Measurements from ENCODE around the gene USP32. TPM values are rescaled to one million over a fixed set of nuclear protein-coding genes. Genes with fewer than 3 reads are reported as not detected.
"Not testable (repeated sequence)": the region's sequence is repeated elsewhere in the genome, so short reads cannot be mapped to it uniquely, and the experiment has no call there.

The USP32 gene
- total RNA-seq, 1 donor from 2014 or later = 32.1 TPM

- intact Hi-C loops (cut with DNase I) = no loop called here
- no peak for DNase-seq (ENCODE audit: low spot score)
Measured at GRCh38 chr17:60315650-60316049, 76.3 kb downstream of the USP32 start.

GRCh38 chr17:60314900-60315299, 77.0 kb downstream of the USP32 start:
- intact Hi-C loops (cut with DNase I); DNase-seq (ENCODE audit: low spot score): not testable (repeated sequence)

- intact Hi-C loops (cut with DNase I) = no loop called here
- no peak for DNase-seq (ENCODE audit: low spot score)
Measured at GRCh38 chr17:60314423-60314822, 77.5 kb downstream of the USP32 start.

GRCh38 chr17:60311936-60312335, 80.0 kb downstream of the USP32 start:
- intact Hi-C loops (cut with DNase I) = no loop called here
- no peak for DNase-seq (ENCODE audit: low spot score)

GRCh38 chr17:60311186-60311585, 80.7 kb downstream of the USP32 start:
- intact Hi-C loops (cut with DNase I) = no loop called here
- DNase-seq (ENCODE audit: low spot score) = no peak

- no peak for DNase-seq (ENCODE audit: low spot score)
- intact Hi-C loops (cut with DNase I) = no loop called here
Measured at GRCh38 chr17:60305141-60305540, 86.8 kb downstream of the USP32 start.

- DNase-seq (ENCODE audit: low spot score) = no peak
- intact Hi-C loops (cut with DNase I) = no loop called here
Measured at GRCh38 chr17:60304502-60304901, 87.4 kb downstream of the USP32 start.

- no peak for DNase-seq (ENCODE audit: low spot score)
- intact Hi-C loops (cut with DNase I) = no loop called here
Measured at GRCh38 chr17:60303406-60304099, 88.4 kb downstream of the USP32 start.

- intact Hi-C loops (cut with DNase I) = no loop called here
- DNase-seq (ENCODE audit: low spot score) = no peak
Measured at GRCh38 chr17:60301649-60302048, 90.3 kb downstream of the USP32 start.

GRCh38 chr17:60300949-60301348, 91.0 kb downstream of the USP32 start:
- intact Hi-C loops (cut with DNase I) = no loop called here
- no peak for DNase-seq (ENCODE audit: low spot score)

- intact Hi-C loops (cut with DNase I) = no loop called here
- DNase-seq (ENCODE audit: low spot score) = no peak
Measured at GRCh38 chr17:60300011-60300410, 91.9 kb downstream of the USP32 start.

- no peak for DNase-seq (ENCODE audit: low spot score)
- intact Hi-C loops (cut with DNase I) = no loop called here
Measured at GRCh38 chr17:60297760-60298401, 94.1 kb downstream of the USP32 start.

GRCh38 chr17:60296177-60296576, 95.8 kb downstream of the USP32 start:
- intact Hi-C loops (cut with DNase I) = no loop called here
- DNase-seq (ENCODE audit: low spot score) = no peak

- DNase-seq (ENCODE audit: low spot score) = no peak
- intact Hi-C loops (cut with DNase I) = no loop called here
Measured at GRCh38 chr17:60293580-60294335, 98.2 kb downstream of the USP32 start.

- intact Hi-C loops (cut with DNase I) = no loop called here
- DNase-seq (ENCODE audit: low spot score) = no peak
Measured at GRCh38 chr17:60292697-60293096, 99.2 kb downstream of the USP32 start.

GRCh38 chr17:60284709-60285108, 107.2 kb downstream of the USP32 start:
- intact Hi-C loops (cut with DNase I) = no loop called here
- no peak for DNase-seq (ENCODE audit: low spot score)

- intact Hi-C loops (cut with DNase I) = no loop called here
- no peak for DNase-seq (ENCODE audit: low spot score)
Measured at GRCh38 chr17:60283816-60284215, 108.1 kb downstream of the USP32 start.

- intact Hi-C loops (cut with DNase I) = no loop called here
- no peak for DNase-seq (ENCODE audit: low spot score)
Measured at GRCh38 chr17:60280673-60281072, 111.3 kb downstream of the USP32 start.

GRCh38 chr17:60278237-60278636, 113.7 kb downstream of the USP32 start:
- no peak for DNase-seq (ENCODE audit: low spot score)
- intact Hi-C loops (cut with DNase I) = no loop called here

- DNase-seq (ENCODE audit: low spot score) = no peak
- intact Hi-C loops (cut with DNase I) = no loop called here
Measured at GRCh38 chr17:60277258-60277657, 114.7 kb downstream of the USP32 start.

GRCh38 chr17:60269417-60269816, 122.5 kb downstream of the USP32 start:
- DNase-seq (ENCODE audit: low spot score) = no peak
- intact Hi-C loops (cut with DNase I) = no loop called here

Data from cardiac septum (tissue), 1 donor.